BE2C (cell line): ENCODE data around the gene STK26.

Experiments used
- DNase-seq: peaks from one replicate; pipeline ENCODE4 v3.0.0-alpha.2; 2020
- H3K27me3 ChIP-seq: fragments of 250-450 bp; sonication (Bioruptor Pico); 2 replicates; pipeline ENCODE4 v1.5.1; 2020; ENCODE audit warnings: mild to moderate bottlenecking
- H3K36me3 ChIP-seq: fragments of 250-450 bp; sonication (Bioruptor Pico); 2 replicates; pipeline ENCODE4 v1.5.1; 2020; ENCODE audit warnings: mild to moderate bottlenecking
- H3K4me1 ChIP-seq: fragments of 250-450 bp; sonication (Bioruptor Pico); 2 replicates; pipeline ENCODE4 v1.5.1; 2020
- H3K4me3 ChIP-seq: 2 replicates; pipeline ENCODE4 v1.5.1; 2011; ENCODE audit warnings: low read depth, low read length
- H3K9me3 ChIP-seq: fragments of 250-450 bp; sonication (Bioruptor Pico); 2 replicates; pipeline ENCODE4 v1.5.1; 2020
- TF ChIP-seq, protein P1 (sequence below): IDR thresholded peaks from 2 replicates; pipeline ENCODE4 v1.5.1; 2012; ENCODE audit warnings: mild to moderate bottlenecking, low read depth, low read length

Gene STK26

GRCh38 chrX:132077414-132077813, 54.3 kb downstream of the STK26 start:
- Histone ChIP-seq H3K27me3 (no peaks in the 10 kb centered on the region), H3K4me3 (no peak overlapping the region), H3K4me1 (no peaks in the 10 kb centered on the region), H3K36me3 (no peaks in the 10 kb centered on the region), H3K9me3 (no peaks in the 10 kb centered on the region)
- DNase-seq, result no peak
- TF ChIP-seq, protein P1, sequence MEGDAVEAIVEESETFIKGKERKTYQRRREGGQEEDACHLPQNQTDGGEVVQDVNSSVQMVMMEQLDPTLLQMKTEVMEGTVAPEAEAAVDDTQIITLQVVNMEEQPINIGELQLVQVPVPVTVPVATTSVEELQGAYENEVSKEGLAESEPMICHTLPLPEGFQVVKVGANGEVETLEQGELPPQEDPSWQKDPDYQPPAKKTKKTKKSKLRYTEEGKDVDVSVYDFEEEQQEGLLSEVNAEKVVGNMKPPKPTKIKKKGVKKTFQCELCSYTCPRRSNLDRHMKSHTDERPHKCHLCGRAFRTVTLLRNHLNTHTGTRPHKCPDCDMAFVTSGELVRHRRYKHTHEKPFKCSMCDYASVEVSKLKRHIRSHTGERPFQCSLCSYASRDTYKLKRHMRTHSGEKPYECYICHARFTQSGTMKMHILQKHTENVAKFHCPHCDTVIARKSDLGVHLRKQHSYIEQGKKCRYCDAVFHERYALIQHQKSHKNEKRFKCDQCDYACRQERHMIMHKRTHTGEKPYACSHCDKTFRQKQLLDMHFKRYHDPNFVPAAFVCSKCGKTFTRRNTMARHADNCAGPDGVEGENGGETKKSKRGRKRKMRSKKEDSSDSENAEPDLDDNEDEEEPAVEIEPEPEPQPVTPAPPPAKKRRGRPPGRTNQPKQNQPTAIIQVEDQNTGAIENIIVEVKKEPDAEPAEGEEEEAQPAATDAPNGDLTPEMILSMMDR, result no peak

GRCh38 chrX:132077912-132078311, 54.8 kb downstream of the STK26 start:
- Histone ChIP-seq H3K27me3 (no peaks in the 10 kb centered on the region), H3K36me3 (no peaks in the 10 kb centered on the region), H3K4me1 (no peaks in the 10 kb centered on the region), H3K9me3 (no peaks in the 10 kb centered on the region), H3K4me3 (no peak overlapping the region)
- no peak for DNase-seq
- TF ChIP-seq, protein P1, result no peak

DNA sequence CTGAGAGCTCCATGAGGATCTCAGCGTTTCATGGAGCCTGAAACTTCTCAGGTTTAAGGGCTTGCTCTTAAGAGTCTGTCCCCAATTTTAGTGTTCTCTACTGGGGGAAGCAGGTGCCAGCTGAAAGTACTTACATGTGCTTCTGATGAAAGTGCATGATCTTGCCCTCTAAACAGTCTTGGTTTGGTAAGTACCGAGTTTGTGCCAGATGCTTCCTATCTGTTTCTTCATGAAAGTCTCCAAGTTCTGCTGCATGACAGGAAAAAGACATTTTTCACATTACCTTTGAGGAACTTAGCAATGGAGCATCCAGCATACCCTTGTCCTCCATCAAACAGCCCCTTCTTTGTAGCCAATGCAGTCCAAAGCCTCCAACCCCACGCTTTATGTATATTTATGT, 62.7 kb downstream of the STK26 start:
- Histone ChIP-seq H3K4me1 (no peaks in the 10 kb centered on the region), H3K36me3 (no peaks in the 10 kb centered on the region), H3K9me3 (no peaks in the 10 kb centered on the region), H3K27me3 (no peaks in the 10 kb centered on the region), H3K4me3 (no peak overlapping the region)
- TF ChIP-seq, protein P1, result no peak
- no peak for DNase-seq

GRCh38 chrX:132086672-132087071, 63.6 kb downstream of the STK26 start:
- H3K36me3 ChIP-seq, result no peaks in the 10 kb centered on the region
- no peak for DNase-seq
- H3K4me1 ChIP-seq, result no peaks in the 10 kb centered on the region
- no peaks in the 10 kb centered on the region for H3K9me3 ChIP-seq
- H3K4me3 ChIP-seq, result no peak overlapping the region
- TF ChIP-seq, protein P1, result no peak
- H3K27me3 ChIP-seq, result no peaks in the 10 kb centered on the region

DNA sequence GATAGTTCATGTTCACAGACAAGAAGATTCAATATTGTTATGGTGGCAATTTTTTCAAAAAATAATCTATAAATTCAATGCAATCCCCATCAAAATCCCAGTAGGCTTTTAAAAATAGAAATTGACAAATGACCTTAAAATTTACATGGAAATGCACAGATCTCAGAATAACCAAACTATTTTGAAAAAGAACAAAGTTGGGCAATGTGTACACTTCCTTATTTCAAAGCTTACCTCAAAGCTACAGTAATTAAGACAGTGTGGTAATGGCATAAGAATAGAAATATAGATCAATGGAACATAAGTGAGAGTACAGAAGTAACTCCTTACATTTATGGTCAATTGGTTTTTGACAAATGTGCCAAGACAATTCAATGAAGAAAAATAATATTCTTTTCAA, 65.8 kb downstream of the STK26 start:
- 0 out of 2 replicates have a peak, but pooled peaks cover 3% of the 10 kb centered on the region for H3K4me1 ChIP-seq
- no peaks in the 10 kb centered on the region for H3K9me3 ChIP-seq
- DNase-seq, result no peak
- TF ChIP-seq, protein P1, result no peak
- no peaks in the 10 kb centered on the region for H3K36me3 ChIP-seq
- no peak overlapping the region for H3K4me3 ChIP-seq
- H3K27me3 ChIP-seq, result no peaks in the 10 kb centered on the region

GRCh38 chrX:132090403-132091159, 67.5 kb downstream of the STK26 start:
- H3K36me3 ChIP-seq, result no peaks in the 10 kb centered on the region
- DNase-seq, result no peak
- H3K4me3 ChIP-seq, result no peak overlapping the region
- TF ChIP-seq, protein P1, result no peak
- 0 out of 2 replicates have a peak, but pooled peaks cover 5% of the 10 kb centered on the region for H3K4me1 ChIP-seq
- H3K9me3 ChIP-seq, result no peaks in the 10 kb centered on the region
- no peaks in the 10 kb centered on the region for H3K27me3 ChIP-seq
